NCI-H446 treated with DMSO at 0.1 percent for 48 hours (cell line): Measurements from ENCODE around the gene TLCD1.

Source experiments
- DNase-seq: peaks from one replicate; lab custom pipeline; 2025; lab: John Stamatoyannopoulos, UW

TLCD1 gene

GRCh38 chr17:28686296-28686695 lies 39.7 kb downstream of the TLCD1 start:
- DNase-seq = no peak

- DNase-seq = no peak
Measured at GRCh38 chr17:28685366-28685765, 40.7 kb downstream of the TLCD1 start.

GRCh38 chr17:28684963-28685362 lies 41.1 kb downstream of the TLCD1 start:
- DNase-seq = no peak

- DNase-seq = no peak
Measured at GRCh38 chr17:28682655-28683054, 43.4 kb downstream of the TLCD1 start.

GRCh38 chr17:28675980-28676379 lies 50.1 kb downstream of the TLCD1 start:
- DNase-seq = no peak

- no peak for DNase-seq
Measured at GRCh38 chr17:28675490-28675889, 50.5 kb downstream of the TLCD1 start.
